HCT116 (cell line): ENCODE measurements around the gene CLIC6. TPM values are rescaled to one million over a fixed set of nuclear protein-coding genes. Genes with fewer than 3 reads are reported as not detected.

Experiments
- ATAC-seq: fragments of 200-7000 bp; cut with Tn5 transposase; 2 replicates; pipeline ENCODE4 v1.9.1; 2020; ENCODE audit warnings: mild to moderate bottlenecking, moderate library complexity
- BruUV-seq: library from RNA; stranded (reverse); fragments of 400-500 nt; replicated peaks from 2 replicates; lab custom pipeline; 2021; lab: Mats Ljungman, UMichigan
- CTCF ChIA-PET: fragments of 300-600 bp; sonication (Branson Sonifier 250); formaldehyde crosslinking; loops from one replicate; lab custom pipeline; 2021; ENCODE audit warnings: antibody characterized with exemption; lab: Charles Lee
- POLR2A ChIA-PET: fragments of 300-600, 350-600 bp; sonication (Branson Sonifier 250); formaldehyde crosslinking; loops from one replicate; lab custom pipeline; 2021; ENCODE audit warnings: antibody characterized with exemption; lab: Charles Lee
- RAD21 ChIA-PET, 2 experiments: fragments of 300-600 bp; sonication (Branson Sonifier 250); formaldehyde crosslinking; loops; one replicate each; lab custom pipeline; 2023; ENCODE audit warnings: low total read pairs in 2 of 2; ENCODE audit not compliant: uncharacterized antibody in 2 of 2, unreplicated experiment in 2 of 2, low non-redundant PET in 1 of 2; lab: Charles Lee
- DNase-seq: peaks from one replicate; pipeline ENCODE4 v3.0.0-alpha.2; 2010; ENCODE audit warnings: low read depth, low spot score
- H2AFZ ChIP-seq: fragments of 200-600 bp; shearing (Covaris generic), sonication (generic); 2 replicates; pipeline ENCODE4 v1.6.1; 2017; ENCODE audit warnings: low read depth, mixed run types, mixed read lengths, antibody characterized with exemption, low read length; ENCODE audit not compliant: poor library complexity, severe bottlenecking
- H3K27ac ChIP-seq: 2 replicates; pipeline ENCODE4 v1.5.1; 2012; ENCODE audit warnings: low read depth, low read length
- H3K27me3 ChIP-seq: fragments of 200-600 bp; sonication (generic); 2 replicates; pipeline ENCODE4 v1.6.1; 2016; ENCODE audit warnings: mixed run types, low read length, mixed read lengths; ENCODE audit not compliant: insufficient read depth
- H3K36me3 ChIP-seq, 2 experiments: fragments of 200-500 bp in 1 of 2; fragments of 200-600 bp in 1 of 2; sonication (Bioruptor generic) in 1 of 2; sonication (generic) in 1 of 2; 2 replicates each; pipeline versions ENCODE4 v1.5.1 to v1.6.1; 2014 to 2016; ENCODE audit warnings: low read length in 2 of 2, inconsistent platforms in 1 of 2, mixed read lengths in 1 of 2, mixed run types in 1 of 2; ENCODE audit not compliant: insufficient read depth in 2 of 2, control insufficient read depth in 1 of 2
- H3K4me1 ChIP-seq, 2 experiments: fragments of 200-600 bp in 1 of 2; sonication (generic) in 1 of 2; 2 replicates each; pipeline versions ENCODE4 v1.5.1 to v1.6.1; 2012 to 2017; ENCODE audit warnings: low read length in 2 of 2, inconsistent platforms in 1 of 2, mild to moderate bottlenecking in 1 of 2, mixed read lengths in 1 of 2, mixed run types in 1 of 2, moderate library complexity in 1 of 2; ENCODE audit not compliant: insufficient read depth in 2 of 2, control insufficient read depth in 1 of 2
- H3K4me2 ChIP-seq: fragments of 200-600 bp; sonication (generic); 2 replicates; pipeline ENCODE4 v1.6.1; 2017; ENCODE audit warnings: mixed run types, low read length, mixed read lengths
- H3K4me3 ChIP-seq, 2 experiments: fragments of 200-600 bp in 1 of 2; sonication (generic) in 1 of 2; replicated peaks in 1 of 2; 2 replicates each; pipeline ENCODE4 v1.5.1; 2011 to 2016; ENCODE audit warnings: low read length in 2 of 2, control low read depth in 1 of 2, low read depth in 1 of 2, mild to moderate bottlenecking in 1 of 2, mixed read lengths in 1 of 2, mixed run types in 1 of 2
- H3K79me2 ChIP-seq: fragments of 200-600 bp; sonication (generic); 2 replicates; pipeline ENCODE4 v1.6.1; 2017; ENCODE audit warnings: mild to moderate bottlenecking, mixed run types, low read length, moderate library complexity, mixed read lengths; ENCODE audit not compliant: insufficient read depth
- H3K9ac ChIP-seq: fragments of 200-600 bp; sonication (generic); 2 replicates; pipeline ENCODE4 v1.6.1; 2016; ENCODE audit warnings: low read length, mixed read lengths
- H3K9me2 ChIP-seq: fragments of 200-600 bp; sonication (generic), shearing (Covaris generic); 2 replicates; pipeline ENCODE4 v1.6.1; 2017; ENCODE audit warnings: mixed run types, mild to moderate bottlenecking, moderate library complexity; ENCODE audit not compliant: insufficient read depth
- H3K9me3 ChIP-seq, 2 experiments: fragments of 200-500 bp in 1 of 2; fragments of 200-600 bp in 1 of 2; sonication (Bioruptor generic) in 1 of 2; sonication (generic) in 1 of 2; 2 replicates each; pipeline ENCODE4 v1.6.1; 2014 to 2017; ENCODE audit warnings: low read length in 2 of 2, mixed read lengths in 2 of 2, inconsistent platforms in 1 of 2, low read depth in 1 of 2, mild to moderate bottlenecking in 1 of 2, mixed run types in 1 of 2, moderate library complexity in 1 of 2; ENCODE audit not compliant: control insufficient read depth in 1 of 2, insufficient read depth in 1 of 2
- H4K20me1 ChIP-seq: fragments of 200-600 bp; sonication (generic), shearing (Covaris generic); 2 replicates; pipeline ENCODE4 v1.6.1; 2017; ENCODE audit warnings: mixed run types, mild to moderate bottlenecking, moderate library complexity; ENCODE audit not compliant: insufficient read depth
- EGR1 ChIP-seq: IDR thresholded peaks from 2 replicates; pipeline ENCODE4 v1.6.1; 2012; ENCODE audit warnings: low read depth
- ELF1 ChIP-seq: IDR thresholded peaks from 2 replicates; pipeline ENCODE4 v1.6.1; 2012; ENCODE audit warnings: low read depth, borderline replicate concordance
- EZH2 ChIP-seq: fragments of 200-600 bp; sonication (generic); IDR thresholded peaks from 2 replicates; pipeline ENCODE4 v1.6.1; 2017; ENCODE audit warnings: antibody characterized with exemption, mixed run types
- RAD21 ChIP-seq: IDR thresholded peaks from 2 replicates; pipeline ENCODE4 v1.6.1; 2012; ENCODE audit warnings: low read depth, mild to moderate bottlenecking
- SIN3A ChIP-seq: IDR thresholded peaks from 2 replicates; pipeline ENCODE4 v1.6.1; 2012; ENCODE audit warnings: low read depth
- intact Hi-C: fragments of 100-400 bp; cut with micrococcal nuclease; formaldehyde crosslinking; loops from 2 replicates; pipeline ENCODE4 v1.10.0; 2022
- total RNA-seq: library from RNA; stranded (reverse); gene quantifications from one replicate; pipeline ENCODE4 v1.2.1, GENCODE V29; 2021; ENCODE audit not compliant: unreplicated experiment
- TF ChIP-seq, protein P1 (sequence below), 3 experiments: fragments of 200-600 bp in 1 of 3; sonication (generic) in 1 of 3; IDR thresholded peaks in 2 of 3; conservative IDR thresholded peaks in 1 of 3; 2 replicates each; pipeline ENCODE4 v1.5.1; 2012 to 2017; ENCODE audit warnings: low read depth in 2 of 3, low read length in 2 of 3, antibody characterized with exemption in 1 of 3, borderline replicate concordance in 1 of 3, control low read depth in 1 of 3, mild to moderate bottlenecking in 1 of 3, mixed read lengths in 1 of 3, mixed run types in 1 of 3, moderate library complexity in 1 of 3; ENCODE audit not compliant: insufficient read depth in 1 of 3
- TF ChIP-seq, protein P2 (sequence below): IDR thresholded peaks from 2 replicates; pipeline ENCODE4 v1.6.1; 2012

CLIC6 gene
- total RNA-seq, 1 experiment from 2014 or later: 0.05 TPM

DNA sequence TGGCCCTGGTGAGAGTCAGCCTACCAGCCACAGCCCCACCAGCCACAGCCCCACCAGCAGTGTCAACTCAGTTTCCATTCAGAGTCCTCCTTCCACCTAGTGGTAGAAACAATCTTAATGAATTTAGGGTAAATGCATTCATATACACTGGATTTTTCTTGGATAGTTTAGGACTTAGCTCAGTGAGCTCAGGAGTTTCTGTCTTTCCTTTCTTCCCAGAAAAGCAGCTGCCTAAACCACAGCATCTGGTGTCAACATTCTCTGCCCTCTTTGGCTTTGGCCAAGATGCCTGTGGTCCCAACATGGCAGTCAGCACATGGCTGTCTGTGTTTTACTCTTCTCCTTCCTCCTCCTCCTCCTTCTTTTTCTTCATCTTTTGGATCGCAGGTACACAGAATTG lies 94.0 kb downstream of the CLIC6 start:
- Histone ChIP-seq H3K9ac (no peak overlapping the region), H3K9me2 (no peaks in the 10 kb centered on the region; the same call in 1 of the 2 replicates), H3K79me2 (no peaks in the 10 kb centered on the region), H3K36me3 (no peaks in the 10 kb centered on the region), H4K20me1 (no peaks in the 10 kb centered on the region), H3K4me2 (no peak overlapping the region), H3K4me1 (no peaks in the 10 kb centered on the region), H3K27me3 (no peaks in the 10 kb centered on the region), H3K27ac (no peak overlapping the region), H3K9me3 (no peaks in the 10 kb centered on the region), H2AFZ (no peak overlapping the region), H3K4me3 (no peak overlapping the region)
- ChIA-PET POLR2A (no interaction called here), RAD21 (no interaction called here), CTCF (interaction anchor here (1.3 to 1.6 kb wide), 3 partner anchors 8 to 17 kb away, joined by 3 to 5 read pairs (median 3); no protein-coding TSS in a partner anchor)
- BruUV-seq: no TSS peak
- DNase-seq (no peak), ATAC-seq (peak; percentile 53; the same call in 1 of the 2 replicates)
- intact Hi-C loops: no loop called here
- no peak for TF ChIP-seq ELF1
- TF ChIP-seq, protein P1, sequence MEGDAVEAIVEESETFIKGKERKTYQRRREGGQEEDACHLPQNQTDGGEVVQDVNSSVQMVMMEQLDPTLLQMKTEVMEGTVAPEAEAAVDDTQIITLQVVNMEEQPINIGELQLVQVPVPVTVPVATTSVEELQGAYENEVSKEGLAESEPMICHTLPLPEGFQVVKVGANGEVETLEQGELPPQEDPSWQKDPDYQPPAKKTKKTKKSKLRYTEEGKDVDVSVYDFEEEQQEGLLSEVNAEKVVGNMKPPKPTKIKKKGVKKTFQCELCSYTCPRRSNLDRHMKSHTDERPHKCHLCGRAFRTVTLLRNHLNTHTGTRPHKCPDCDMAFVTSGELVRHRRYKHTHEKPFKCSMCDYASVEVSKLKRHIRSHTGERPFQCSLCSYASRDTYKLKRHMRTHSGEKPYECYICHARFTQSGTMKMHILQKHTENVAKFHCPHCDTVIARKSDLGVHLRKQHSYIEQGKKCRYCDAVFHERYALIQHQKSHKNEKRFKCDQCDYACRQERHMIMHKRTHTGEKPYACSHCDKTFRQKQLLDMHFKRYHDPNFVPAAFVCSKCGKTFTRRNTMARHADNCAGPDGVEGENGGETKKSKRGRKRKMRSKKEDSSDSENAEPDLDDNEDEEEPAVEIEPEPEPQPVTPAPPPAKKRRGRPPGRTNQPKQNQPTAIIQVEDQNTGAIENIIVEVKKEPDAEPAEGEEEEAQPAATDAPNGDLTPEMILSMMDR (IDR thresholded peaks at IDR 0.05 in 2 of 3, conservative IDR thresholded peaks at IDR 0.05 in 1 of 3; ENCODE audit: borderline replicate concordance in 1 of 3, insufficient read depth in 1 of 3, low read depth in 2 of 3, low read length in 2 of 3): peak in 1 of 3 experiments; percentile 28; a peak in 1 of 6 replicates
- TF ChIP-seq EZH2: no peak
- no peak for TF ChIP-seq EGR1
- no peak for TF ChIP-seq SIN3A

DNA sequence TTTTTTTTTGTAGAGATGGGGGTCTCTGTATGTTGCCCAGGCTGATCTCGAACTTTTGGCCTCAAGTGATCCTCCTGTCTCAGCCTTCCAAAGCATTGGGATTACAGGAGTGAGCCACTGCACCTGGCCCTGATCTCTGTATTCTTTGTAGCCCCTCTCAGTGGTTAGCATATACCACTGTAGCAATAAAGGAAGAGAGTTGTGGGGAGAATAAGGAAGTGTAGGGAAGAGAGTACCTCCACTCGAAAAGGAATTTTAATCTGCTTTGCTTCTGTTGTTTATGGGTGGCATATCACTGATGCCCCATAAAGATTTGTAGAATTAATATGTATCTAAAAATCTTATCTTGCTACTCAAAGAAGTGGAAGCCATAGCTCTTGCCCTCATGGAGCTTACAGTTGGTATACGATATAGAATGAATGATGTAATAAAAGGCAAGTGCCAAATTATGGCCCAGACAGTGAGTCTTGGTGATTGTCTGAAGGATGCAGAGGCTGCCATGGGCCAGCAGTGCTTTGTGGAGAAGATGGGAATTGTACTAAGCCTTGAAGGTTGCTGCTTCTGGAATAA lies 96.0 kb downstream of the CLIC6 start:
- POLR2A ChIA-PET: no interaction called here
- intact Hi-C loops: no loop called here

More for the DNA sequence above, 96.0 kb downstream of the CLIC6 start:
- H4K20me1 ChIP-seq: no peaks in the 10 kb centered on the region
- H2AFZ ChIP-seq: no peak overlapping the region
- ATAC-seq (no peak), DNase-seq (no peak)
- H3K4me1 ChIP-seq: no peaks in the 10 kb centered on the region
- H3K9ac ChIP-seq: no peak overlapping the region
- H3K36me3 ChIP-seq: no peaks in the 10 kb centered on the region
- RAD21 ChIA-PET: no interaction called here
- H3K9me2 ChIP-seq: no peaks in the 10 kb centered on the region; the same call in 1 of the 2 replicates
- TF ChIP-seq, protein P2, sequence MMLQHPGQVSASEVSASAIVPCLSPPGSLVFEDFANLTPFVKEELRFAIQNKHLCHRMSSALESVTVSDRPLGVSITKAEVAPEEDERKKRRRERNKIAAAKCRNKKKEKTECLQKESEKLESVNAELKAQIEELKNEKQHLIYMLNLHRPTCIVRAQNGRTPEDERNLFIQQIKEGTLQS: no peak
- TF ChIP-seq RAD21: no peak
- TF ChIP-seq, protein P1 (IDR thresholded peaks at IDR 0.05 in 2 of 3, conservative IDR thresholded peaks at IDR 0.05 in 1 of 3; ENCODE audit: borderline replicate concordance in 1 of 3, insufficient read depth in 1 of 3, low read depth in 2 of 3, low read length in 2 of 3): no peak
- no peaks in the 10 kb centered on the region for H3K27me3 ChIP-seq
- no peak overlapping the region for H3K4me3 ChIP-seq
- no peaks in the 10 kb centered on the region for H3K79me2 ChIP-seq
- H3K4me2 ChIP-seq: no peak overlapping the region
- H3K27ac ChIP-seq: no peak overlapping the region
- CTCF ChIA-PET: no interaction called here
- no TSS peak for BruUV-seq
- H3K9me3 ChIP-seq: no peaks in the 10 kb centered on the region
